ENCODE results near the gene SLC29A1.
A peak's percentile ranks its signal among the peaks of the same experiment; 100 is the strongest.

Gene SLC29A1

GRCh38 chr6:44224029-44224964 lies 902 bp downstream of the SLC29A1 start:
- Histone ChIP-seq H2BK12ac (ENCODE audit: low read length) (no peak overlapping the region), H4K91ac (ENCODE audit: low read depth, low read length, poor library complexity) (no peak overlapping the region), H3K4ac (ENCODE audit: low read length) (no peak overlapping the region), H2AK5ac (ENCODE audit: low read depth, low read length) (peak overlapping the region; percentile 17), H3K14ac (ENCODE audit: low read length) (peak overlapping the region; percentile 40), H3K27me3 (ENCODE audit: control insufficient read depth in 3 of 3, insufficient read depth in 3 of 3, low read depth in 1 of 3, low read length in 3 of 3) (peaks cover 0 to 2% (median 0%) of the 10 kb centered on the region in 3 experiments), H3K36me3 (replicated peaks in 1 of 2; ENCODE audit: control insufficient read depth in 2 of 2, insufficient read depth in 2 of 2, low read length in 2 of 2) (peaks cover 0 to 13% of the 10 kb centered on the region in 2 donors), H3K4me1 (ENCODE audit: control insufficient read depth in 2 of 2, insufficient read depth in 1 of 2, low read depth in 1 of 2, low read length in 2 of 2) (peaks cover 43 to 47% of the 10 kb centered on the region in 2 donors), H2AFZ (ENCODE audit: low read length) (peak overlapping the region; percentile 72), H3K18ac (ENCODE audit: low read length) (peak overlapping the region; percentile 66), H3K9ac (ENCODE audit: low read depth, low read length, poor library complexity) (peak overlapping the region; percentile 90), H2BK5ac (ENCODE audit: low read length) (no peak overlapping the region), H3K9me3 (replicated peaks in 1 of 2; ENCODE audit: control insufficient read depth in 2 of 2, insufficient read depth in 1 of 2, low read depth in 1 of 2, low read length in 2 of 2) (no peaks in the 10 kb centered on the region), H3K4me3 (ENCODE audit: low read length in 2 of 2) (peak overlapping the region; percentile 56 to 81), H3K79me1 (ENCODE audit: low read depth, low read length) (peaks cover 13% of the 10 kb centered on the region), H3K23ac (ENCODE audit: low read depth, low read length, poor library complexity) (no peak overlapping the region), H3K27ac (replicated peaks; ENCODE audit: low read length) (no peak overlapping the region), H2BK120ac (ENCODE audit: low read depth, low read length) (no peak overlapping the region), H3K4me2 (ENCODE audit: insufficient read depth, low read length, poor library complexity, severe bottlenecking) (peak overlapping the region; percentile 85), H4K8ac (ENCODE audit: low read depth, low read length) (no peak overlapping the region), H2BK15ac (ENCODE audit: low read length) (peak overlapping the region; percentile 63)
- no CpG with 5 or more reads among the region's 18 CpGs for WGBS, 2 donors (ENCODE audit: extremely low coverage in 2 of 2, insufficient read length in 2 of 2, insufficient replicate concordance in 1 of 2)
- no peak for DNase-seq (ENCODE audit: low spot score)

- Histone ChIP-seq H3K27ac (replicated peaks; ENCODE audit: low read length) (no peak overlapping the region), H3K4me2 (ENCODE audit: insufficient read depth, low read length, poor library complexity, severe bottlenecking) (no peak overlapping the region), H3K4me3 (ENCODE audit: low read length in 2 of 2) (peak overlapping the region; percentile 20 to 56), H4K8ac (ENCODE audit: low read depth, low read length) (no peak overlapping the region), H2BK5ac (ENCODE audit: low read length) (no peak overlapping the region), H3K36me3 (replicated peaks in 1 of 2; ENCODE audit: control insufficient read depth in 2 of 2, insufficient read depth in 2 of 2, low read length in 2 of 2) (peaks cover 0 to 20% of the 10 kb centered on the region in 2 donors), H2AFZ (ENCODE audit: low read length) (no peak overlapping the region), H3K23ac (ENCODE audit: low read depth, low read length, poor library complexity) (no peak overlapping the region), H3K9ac (ENCODE audit: low read depth, low read length, poor library complexity) (no peak overlapping the region), H2AK5ac (ENCODE audit: low read depth, low read length) (no peak overlapping the region), H3K14ac (ENCODE audit: low read length) (no peak overlapping the region), H4K91ac (ENCODE audit: low read depth, low read length, poor library complexity) (no peak overlapping the region), H2BK12ac (ENCODE audit: low read length) (no peak overlapping the region), H2BK120ac (ENCODE audit: low read depth, low read length) (no peak overlapping the region), H3K27me3 (ENCODE audit: control insufficient read depth in 3 of 3, insufficient read depth in 3 of 3, low read depth in 1 of 3, low read length in 3 of 3) (peaks cover 0 to 2% (median 0%) of the 10 kb centered on the region in 3 experiments), H2BK15ac (ENCODE audit: low read length) (no peak overlapping the region), H3K4ac (ENCODE audit: low read length) (no peak overlapping the region), H3K9me3 (replicated peaks in 1 of 2; ENCODE audit: control insufficient read depth in 2 of 2, insufficient read depth in 1 of 2, low read depth in 1 of 2, low read length in 2 of 2) (no peaks in the 10 kb centered on the region), H3K18ac (ENCODE audit: low read length) (no peak overlapping the region), H3K4me1 (ENCODE audit: control insufficient read depth in 2 of 2, insufficient read depth in 1 of 2, low read depth in 1 of 2, low read length in 2 of 2) (peaks cover 43 to 47% of the 10 kb centered on the region in 2 donors), H3K79me1 (ENCODE audit: low read depth, low read length) (peaks cover 13% of the 10 kb centered on the region)
- no peak for DNase-seq (ENCODE audit: low spot score)
- WGBS, 2 donors (ENCODE audit: extremely low coverage in 2 of 2, insufficient read length in 2 of 2, insufficient replicate concordance in 1 of 2), result no CpG with 5 or more reads among the region's 4 CpGs
Measured at GRCh38 chr6:44224965-44225305, 1.5 kb downstream of the SLC29A1 start.

DNA sequence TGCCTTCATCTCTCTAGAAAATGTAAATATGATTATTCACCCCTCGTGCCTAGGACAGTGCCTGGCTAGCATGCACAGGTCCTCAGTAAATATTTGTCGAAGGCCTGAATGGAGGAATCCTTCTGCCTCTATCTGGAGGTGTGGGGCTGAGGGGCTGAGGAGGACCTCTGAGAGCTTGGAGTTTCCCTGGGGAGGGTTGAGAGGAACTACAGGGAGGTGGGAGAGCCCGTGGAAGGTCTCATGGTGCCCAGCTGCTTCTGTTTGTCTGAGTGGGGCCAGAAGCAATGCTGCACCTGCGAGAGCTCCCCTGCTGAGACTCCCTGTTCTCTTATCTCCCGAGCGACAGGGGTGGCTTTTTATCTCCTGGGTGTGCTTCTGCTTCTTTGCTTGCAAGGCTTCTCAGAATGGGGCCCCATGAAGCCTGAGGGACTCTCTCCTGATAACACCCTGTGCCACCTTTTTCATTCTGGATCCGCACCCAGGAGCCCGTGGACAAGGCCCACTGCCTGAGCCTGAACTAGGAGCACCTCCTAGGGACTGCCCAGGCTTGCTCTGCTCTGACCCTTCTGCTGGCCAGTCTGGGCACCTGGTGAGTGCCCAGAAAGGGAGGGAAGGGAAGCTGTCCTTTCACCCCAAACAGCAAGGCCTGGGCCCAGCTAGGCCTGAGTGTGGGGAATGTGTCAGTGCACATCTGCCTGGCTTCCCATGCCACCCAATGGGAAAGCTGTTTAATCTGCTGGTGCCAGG lies 2.4 kb downstream of the SLC29A1 start:
- peak overlapping the region; percentile 43 for H2BK5ac ChIP-seq (ENCODE audit: low read length)
- H3K4me3 ChIP-seq (ENCODE audit: low read length in 2 of 2), result no peak overlapping the region
- peak overlapping the region; percentile 20 for H2AK5ac ChIP-seq (ENCODE audit: low read depth, low read length)
- no peaks in the 10 kb centered on the region for H3K9me3 ChIP-seq (replicated peaks in 1 of 2; ENCODE audit: control insufficient read depth in 2 of 2, insufficient read depth in 1 of 2, low read depth in 1 of 2, low read length in 2 of 2)
- peak overlapping the region; percentile 58 for H3K18ac ChIP-seq (ENCODE audit: low read length)
- no peak overlapping the region for H3K4ac ChIP-seq (ENCODE audit: low read length)
- no CpG with 5 or more reads among the region's 8 CpGs for WGBS, 2 donors (ENCODE audit: extremely low coverage in 2 of 2, insufficient read length in 2 of 2, insufficient replicate concordance in 1 of 2)
- no peak overlapping the region for H2BK120ac ChIP-seq (ENCODE audit: low read depth, low read length)
- no peak overlapping the region for H2AFZ ChIP-seq (ENCODE audit: low read length)
- no peak overlapping the region for H3K14ac ChIP-seq (ENCODE audit: low read length)
- H3K79me1 ChIP-seq (ENCODE audit: low read depth, low read length), result peaks cover 13% of the 10 kb centered on the region
- H3K27ac ChIP-seq (replicated peaks; ENCODE audit: low read length), result no peak overlapping the region
- H3K9ac ChIP-seq (ENCODE audit: low read depth, low read length, poor library complexity), result peak overlapping the region; percentile 46
- no peak overlapping the region for H4K8ac ChIP-seq (ENCODE audit: low read depth, low read length)
- no peak overlapping the region for H2BK15ac ChIP-seq (ENCODE audit: low read length)
- no peak for DNase-seq (ENCODE audit: low spot score)
- H2BK12ac ChIP-seq (ENCODE audit: low read length), result no peak overlapping the region
- H3K4me2 ChIP-seq (ENCODE audit: insufficient read depth, low read length, poor library complexity, severe bottlenecking), result no peak overlapping the region
- H3K27me3 ChIP-seq (ENCODE audit: control insufficient read depth in 3 of 3, insufficient read depth in 3 of 3, low read depth in 1 of 3, low read length in 3 of 3), result peaks cover 0 to 2% (median 0%) of the 10 kb centered on the region in 3 experiments
- H3K4me1 ChIP-seq (ENCODE audit: control insufficient read depth in 2 of 2, insufficient read depth in 1 of 2, low read depth in 1 of 2, low read length in 2 of 2), result peaks cover 43 to 47% of the 10 kb centered on the region in 2 donors
- no peak overlapping the region for H3K23ac ChIP-seq (ENCODE audit: low read depth, low read length, poor library complexity)
- H4K91ac ChIP-seq (ENCODE audit: low read depth, low read length, poor library complexity), result no peak overlapping the region
- H3K36me3 ChIP-seq (replicated peaks in 1 of 2; ENCODE audit: control insufficient read depth in 2 of 2, insufficient read depth in 2 of 2, low read length in 2 of 2), result peaks cover 1 to 28% of the 10 kb centered on the region in 2 donors

All from neuronal stem cell (in vitro differentiated cells).